ENCODE measurements around the gene RHOT2.

Gene RHOT2

GRCh38 chr16:693766-694165 is 25.8 kb downstream of the RHOT2 start:
- TF ChIP-seq POLR2A (IDR thresholded peaks at IDR 0.05; ENCODE audit: extremely low read depth, insufficient read length) (no peak), MAX (IDR thresholded peaks at IDR 0.05; ENCODE audit: low read depth, low read length) (no peak), MYC (IDR thresholded peaks at IDR 0.05; ENCODE audit: low read depth, low read length) (no peak), CTCF (IDR thresholded peaks at IDR 0.05; ENCODE audit: low read depth, low read length) (no peak)
- no peak for DNase-seq (ENCODE audit: low read depth)
- no peak overlapping the region for H3K4me3 ChIP-seq (ENCODE audit: low read depth, low read length)

- TF ChIP-seq MYC (IDR thresholded peaks at IDR 0.05; ENCODE audit: low read depth, low read length) (no peak), POLR2A (IDR thresholded peaks at IDR 0.05; ENCODE audit: extremely low read depth, insufficient read length) (no peak), MAX (IDR thresholded peaks at IDR 0.05; ENCODE audit: low read depth, low read length) (no peak), CTCF (IDR thresholded peaks at IDR 0.05; ENCODE audit: low read depth, low read length) (no peak)
- no peak for DNase-seq (ENCODE audit: low read depth)
- no peak overlapping the region for H3K4me3 ChIP-seq (ENCODE audit: low read depth, low read length)
Observed at GRCh38 chr16:694187-694862, 26.4 kb downstream of the RHOT2 start.

GRCh38 chr16:694863-695354 is 27.0 kb downstream of the RHOT2 start:
- H3K4me3 ChIP-seq (ENCODE audit: low read depth, low read length): no peak overlapping the region
- TF ChIP-seq MYC (IDR thresholded peaks at IDR 0.05; ENCODE audit: low read depth, low read length) (no peak), MAX (IDR thresholded peaks at IDR 0.05; ENCODE audit: low read depth, low read length) (no peak), POLR2A (IDR thresholded peaks at IDR 0.05; ENCODE audit: extremely low read depth, insufficient read length) (no peak), CTCF (IDR thresholded peaks at IDR 0.05; ENCODE audit: low read depth, low read length) (no peak)
- no peak for DNase-seq (ENCODE audit: low read depth)

GRCh38 chr16:695355-696089 is 27.6 kb downstream of the RHOT2 start:
- no peak for DNase-seq (ENCODE audit: low read depth)
- H3K4me3 ChIP-seq (ENCODE audit: low read depth, low read length): no peak overlapping the region
- TF ChIP-seq POLR2A (IDR thresholded peaks at IDR 0.05; ENCODE audit: extremely low read depth, insufficient read length) (no peak), MYC (IDR thresholded peaks at IDR 0.05; ENCODE audit: low read depth, low read length) (no peak), CTCF (IDR thresholded peaks at IDR 0.05; ENCODE audit: low read depth, low read length) (no peak), MAX (IDR thresholded peaks at IDR 0.05; ENCODE audit: low read depth, low read length) (no peak)

- DNase-seq (ENCODE audit: low read depth): no peak
- no peak overlapping the region for H3K4me3 ChIP-seq (ENCODE audit: low read depth, low read length)
- no peak for TF ChIP-seq MYC (IDR thresholded peaks at IDR 0.05; ENCODE audit: low read depth, low read length)
- TF ChIP-seq MAX (IDR thresholded peaks at IDR 0.05; ENCODE audit: low read depth, low read length): no peak
- TF ChIP-seq POLR2A (IDR thresholded peaks at IDR 0.05; ENCODE audit: extremely low read depth, insufficient read length): no peak
- TF ChIP-seq CTCF (IDR thresholded peaks at IDR 0.05; ENCODE audit: low read depth, low read length): no peak
Observed at GRCh38 chr16:698911-699671, 31.2 kb downstream of the RHOT2 start.

Measured in NB4 (cell line).